ENCODE measurements around the gene ITGB3. TPM values are rescaled to one million over a fixed set of nuclear protein-coding genes. Genes with fewer than 3 reads are reported as not detected.

The ITGB3 gene
- total and polyA plus RNA-seq, 9 of the 15 experiments (the other 6 are each of a cell fraction or from before 2014, with no cell fraction given), result 0.08 to 2.6 (median 0.62) TPM; not detected in 1

- peak; percentile 46; the same call in 1 of the 2 replicates for TF ChIP-seq RB1 (IDR thresholded peaks at IDR 0.05; ENCODE audit: low read depth)
- peak; percentile 51; the same call in 1 of the 2 replicates for TF ChIP-seq HINFP (tag; conservative IDR thresholded peaks at IDR 0.05; ENCODE audit: low read depth)
- TF ChIP-seq KAT7 (CRISPR knock-in tag; IDR thresholded peaks at IDR 0.05; ENCODE audit: borderline replicate concordance), result no peak
- peak; percentile 83 for TF ChIP-seq USF2 (CRISPR knock-in tag; IDR thresholded peaks at IDR 0.05)
- TF ChIP-seq MAX (CRISPR knock-in tag; IDR thresholded peaks at IDR 0.05), result peak; percentile 46; the same call in 1 of the 2 replicates
- no peak for TF ChIP-seq CBX1 (IDR thresholded peaks at IDR 0.05; ENCODE audit: low read depth)
- no peak for TF ChIP-seq GTF2E2 (tag; IDR thresholded peaks at IDR 0.05)
- no peak for TF ChIP-seq ZNF79 (CRISPR knock-in tag; IDR thresholded peaks at IDR 0.05; ENCODE audit: low read depth)
- 0 out of 2 replicates have a peak, but pooled peaks have one; percentile 11 for TF ChIP-seq HIVEP1 (CRISPR knock-in tag; IDR thresholded peaks at IDR 0.05)
- TF ChIP-seq ZNF449 (CRISPR knock-in tag; IDR thresholded peaks at IDR 0.05), result no peak
- no peak for TF ChIP-seq WHSC1 (IDR thresholded peaks at IDR 0.05; ENCODE audit: low read length)
- peak in 1 of 2 experiments; percentile 95; a peak in 2 of 4 replicates for TF ChIP-seq RCOR1 (IDR thresholded peaks at IDR 0.05; ENCODE audit: borderline replicate concordance in 1 of 2, low read depth in 2 of 2, low read length in 2 of 2)
- TF ChIP-seq DPF2 (IDR thresholded peaks at IDR 0.05), result peak; percentile 96
- TF ChIP-seq USF1 (CRISPR knock-in tag; IDR thresholded peaks at IDR 0.05), result peak; percentile 93
- peak; percentile 48; the same call in 1 of the 2 replicates for TF ChIP-seq ZBTB2 (IDR thresholded peaks at IDR 0.05)
- TF ChIP-seq E2F6 (IDR thresholded peaks at IDR 0.05; ENCODE audit: borderline replicate concordance in 1 of 2, extremely low read depth in 1 of 2, insufficient read depth in 1 of 2, insufficient read length in 1 of 2, low read depth in 1 of 2, low read length in 1 of 2, poor library complexity in 1 of 2, severe bottlenecking in 1 of 2), result no peak
- TF ChIP-seq FOXP4 (CRISPR knock-in tag; IDR thresholded peaks at IDR 0.05; ENCODE audit: borderline replicate concordance), result 0 out of 2 replicates have a peak, but pooled peaks have one; percentile 39
These were observed 12.4 kb downstream of the ITGB3 start (continued) for GRCh38 chr17:47265983-47266541.
